GM19351 (cell line): Measurements from ENCODE around the gene CXXC1.
"Not testable (repeated sequence)": the region's sequence is repeated elsewhere in the genome, so short reads cannot be mapped to it uniquely, and the experiment has no call there.

Experiments
- ATAC-seq: cut with Tn5 transposase; IDR thresholded peaks from one replicate; pipeline ENCODE4 v1.9.1; 2021; ENCODE audit warnings: mild to moderate bottlenecking, moderate library complexity; ENCODE audit not compliant: unreplicated experiment

CXXC1 gene

DNA sequence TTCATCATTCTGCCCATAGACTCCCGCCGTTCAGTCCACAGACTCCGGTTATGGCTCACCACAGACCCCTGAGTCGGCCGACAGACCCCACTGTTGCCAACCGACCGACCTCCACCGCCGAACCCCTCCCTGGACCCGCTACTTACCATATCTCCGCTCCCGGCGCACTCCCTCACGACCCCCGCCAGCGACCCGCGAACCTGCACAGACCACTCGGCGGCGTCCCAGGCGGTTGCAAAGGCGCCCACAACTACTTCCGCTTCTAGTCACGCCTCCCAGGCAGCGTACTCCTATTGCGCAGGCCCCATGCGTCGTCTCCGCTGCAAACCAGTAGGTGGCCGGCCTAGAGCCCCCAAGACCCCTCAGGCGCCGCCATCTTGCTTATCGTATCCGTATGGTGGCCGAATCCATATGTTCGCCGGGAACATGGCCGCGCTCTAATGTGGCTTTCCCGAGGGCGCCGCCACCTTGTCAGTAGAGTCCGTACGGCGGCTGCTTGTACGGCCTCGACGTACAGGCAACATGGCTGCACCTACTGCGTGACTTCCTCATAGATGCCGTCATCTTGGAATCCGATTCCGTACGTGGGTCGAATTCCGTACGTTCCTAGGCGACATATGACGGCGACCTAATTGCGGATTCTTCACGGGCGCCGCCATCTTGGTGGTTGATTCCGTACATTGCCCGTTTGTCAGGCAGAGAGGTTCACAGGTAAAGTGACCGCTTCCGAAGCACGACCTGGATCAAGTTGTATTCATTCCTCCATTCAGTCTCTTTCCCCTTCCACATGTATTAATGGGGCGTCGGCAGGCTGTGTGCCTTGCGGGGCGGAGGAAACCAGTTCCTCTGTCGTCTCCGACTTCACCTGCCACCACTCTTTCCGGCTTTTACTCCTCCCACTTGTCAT lies at the start of gene CXXC1:
TSS of gene CXXC1 (minus strand) at position 252 of the 907 bp plus-strand sequence. CDS start at position 149, 103 bp downstream.
- ATAC-seq = peak; percentile 88

DNA sequence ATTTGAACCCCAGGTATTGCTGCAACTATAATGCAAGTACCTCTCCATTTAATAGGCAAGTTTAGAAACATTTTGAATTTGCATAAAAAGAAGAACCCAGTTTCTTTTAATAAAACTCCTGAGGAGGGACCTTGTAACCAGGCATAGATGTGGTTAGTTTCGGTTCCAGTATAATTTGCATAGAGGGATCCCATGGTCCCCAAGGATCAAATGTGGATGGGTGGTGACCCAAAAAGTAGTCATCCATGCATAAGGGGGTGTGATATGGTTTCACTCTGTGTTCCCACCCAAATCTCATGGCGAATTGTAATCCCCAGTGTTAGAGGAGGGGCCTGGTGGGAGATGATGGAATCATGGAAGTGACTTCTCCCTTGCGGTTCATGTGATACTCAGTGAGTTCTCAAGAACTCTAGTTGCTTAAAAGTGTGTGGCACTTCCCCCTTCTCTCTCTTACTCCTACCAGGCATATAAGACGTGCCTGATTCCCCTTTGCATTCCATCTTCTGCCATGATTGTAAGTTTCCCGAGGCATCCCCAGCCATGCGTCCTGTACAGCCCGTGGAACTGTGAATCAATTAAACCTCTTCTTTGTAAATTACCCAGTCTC lies 47.2 kb upstream of the CXXC1 start:
- ATAC-seq = peak; percentile 73

DNA sequence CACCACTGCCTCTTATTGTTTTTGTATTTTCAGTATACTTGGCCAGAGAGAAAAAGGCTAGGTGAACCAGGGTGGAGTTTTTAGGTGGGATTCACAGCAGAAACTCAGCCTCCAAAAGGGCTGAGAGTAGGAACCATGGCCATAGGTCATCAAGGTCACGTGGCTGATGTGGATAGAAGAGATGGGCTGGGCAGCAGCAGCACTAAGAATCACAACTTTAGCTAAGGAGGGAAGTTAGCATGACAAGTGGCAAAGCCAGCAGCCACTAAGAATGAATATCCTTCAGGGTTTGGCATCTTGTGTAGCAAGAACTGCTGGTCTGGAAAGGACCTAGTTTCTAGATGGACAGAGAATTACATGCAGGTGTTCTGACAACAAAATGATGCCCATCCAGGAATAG lies 44.2 kb upstream of the CXXC1 start:
- no peak for ATAC-seq

DNA sequence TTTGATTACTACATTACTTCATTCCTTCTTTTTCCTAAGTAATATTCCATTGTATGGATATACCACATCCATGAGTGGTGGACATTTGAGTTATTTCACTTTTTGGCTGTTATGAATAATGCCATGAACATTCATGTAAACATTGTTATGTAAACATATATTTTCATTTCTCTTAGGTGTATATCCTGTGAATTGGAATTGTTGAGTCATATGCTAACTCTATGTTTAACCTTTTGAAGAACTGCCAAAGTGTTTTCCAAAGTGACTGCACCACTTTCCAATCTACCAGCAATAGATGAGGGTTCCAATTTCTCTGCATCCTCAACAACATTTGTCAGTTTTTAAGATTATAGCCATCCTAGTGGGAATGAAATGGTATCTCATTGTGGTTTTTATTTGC lies 42.7 kb upstream of the CXXC1 start:
- no peak for ATAC-seq

DNA sequence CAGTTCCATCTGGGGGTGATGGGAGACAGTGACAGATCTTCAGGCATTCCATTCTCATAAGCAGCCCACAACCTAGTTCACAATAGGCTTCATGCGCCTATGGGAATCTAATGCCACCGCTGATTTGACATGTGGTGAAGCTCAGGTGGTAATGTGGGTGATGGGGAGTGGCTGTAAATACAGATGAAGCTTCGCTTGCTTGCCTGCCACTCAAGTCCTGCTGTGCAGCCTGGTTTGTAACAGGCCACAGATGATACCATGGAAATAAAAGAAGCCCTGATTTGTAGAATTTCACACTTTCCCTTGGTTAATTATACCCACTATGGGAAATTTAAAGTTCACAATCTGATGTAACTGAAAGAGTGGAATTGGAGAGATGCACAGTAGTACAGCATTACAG lies 40.5 kb upstream of the CXXC1 start:
- no peak for ATAC-seq

DNA sequence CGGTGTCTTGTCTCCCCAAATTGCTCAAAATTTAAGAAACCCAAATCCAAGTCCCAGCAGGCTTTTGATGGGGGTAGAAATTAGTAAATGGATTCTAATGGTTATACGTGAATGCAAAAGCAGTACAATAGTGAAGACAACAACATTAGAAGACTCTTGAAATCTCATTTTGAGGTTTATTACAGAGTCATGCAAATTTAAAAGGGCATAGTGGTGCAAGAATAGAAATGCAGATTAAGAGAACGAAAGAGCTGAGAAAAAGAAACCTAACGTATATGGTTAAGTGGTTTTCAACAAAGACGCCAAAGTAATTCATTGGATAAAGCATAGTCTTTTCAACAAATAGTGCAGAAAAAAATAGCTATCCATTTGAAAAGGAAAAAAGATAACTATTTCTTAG lies 33.2 kb upstream of the CXXC1 start:
- peak; percentile 81 for ATAC-seq

DNA sequence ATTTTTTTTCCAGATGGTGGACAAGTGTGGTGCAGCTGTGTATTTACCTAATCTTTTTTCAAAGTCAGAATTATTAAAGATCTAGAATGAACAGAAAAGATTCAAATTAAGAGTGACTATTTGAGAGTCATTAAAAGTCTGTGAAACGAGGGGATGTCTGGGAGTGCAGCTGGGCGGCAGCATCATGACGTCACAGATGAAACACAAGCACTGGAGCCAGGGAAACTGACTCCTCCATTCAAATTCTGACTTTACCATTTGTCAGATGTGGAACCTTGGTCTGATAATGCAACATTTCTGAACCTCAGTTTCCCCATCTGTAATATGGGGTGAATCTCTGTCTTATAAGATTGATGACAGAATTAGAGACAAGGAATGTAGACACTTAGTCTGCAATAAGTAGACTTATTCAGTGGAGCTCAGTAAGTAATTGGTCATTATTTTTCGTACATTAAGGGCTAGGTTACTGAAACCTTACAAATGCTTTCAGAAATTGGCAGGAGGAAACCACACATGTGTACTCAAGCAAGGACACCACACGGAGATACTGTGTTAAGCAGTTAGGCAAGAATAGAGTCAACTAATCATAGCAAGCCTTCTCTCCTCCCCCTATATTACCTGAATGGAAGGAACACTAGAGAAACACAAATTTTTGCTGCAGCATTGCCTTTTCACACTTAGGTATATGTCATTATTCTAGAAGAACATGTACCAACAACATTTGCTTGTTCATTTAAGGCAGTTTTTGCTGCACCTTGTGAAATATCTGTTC lies 27.8 kb upstream of the CXXC1 start:
- peak; percentile 74 for ATAC-seq

DNA sequence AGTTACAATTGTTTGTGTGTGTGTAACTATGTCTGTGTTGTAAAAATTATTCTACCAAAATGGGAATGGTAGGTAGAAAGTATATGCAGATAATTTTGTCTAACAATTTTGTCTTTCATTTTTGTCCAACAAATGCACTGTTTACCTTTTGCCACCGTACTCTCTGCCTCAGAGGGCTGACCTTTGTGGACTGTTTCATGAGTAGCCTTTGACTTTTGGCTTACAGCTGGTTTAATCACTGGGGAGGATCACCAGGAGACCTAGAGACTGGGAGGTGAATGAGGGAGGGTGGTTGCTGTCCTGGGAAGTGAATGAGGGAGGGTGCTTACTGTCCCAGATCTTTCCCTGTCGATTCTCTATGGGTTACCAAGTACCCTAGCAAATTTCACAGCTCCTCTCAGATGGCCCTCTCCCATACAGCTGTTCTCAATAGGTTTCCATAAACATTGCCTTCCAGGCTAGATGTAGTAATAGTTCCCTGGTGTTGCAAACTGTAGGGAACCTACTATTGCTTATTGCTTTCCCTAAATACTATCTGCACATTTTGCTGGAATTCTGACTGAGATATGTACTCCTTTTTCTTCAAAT lies 26.5 kb upstream of the CXXC1 start:
- no peak for ATAC-seq

DNA sequence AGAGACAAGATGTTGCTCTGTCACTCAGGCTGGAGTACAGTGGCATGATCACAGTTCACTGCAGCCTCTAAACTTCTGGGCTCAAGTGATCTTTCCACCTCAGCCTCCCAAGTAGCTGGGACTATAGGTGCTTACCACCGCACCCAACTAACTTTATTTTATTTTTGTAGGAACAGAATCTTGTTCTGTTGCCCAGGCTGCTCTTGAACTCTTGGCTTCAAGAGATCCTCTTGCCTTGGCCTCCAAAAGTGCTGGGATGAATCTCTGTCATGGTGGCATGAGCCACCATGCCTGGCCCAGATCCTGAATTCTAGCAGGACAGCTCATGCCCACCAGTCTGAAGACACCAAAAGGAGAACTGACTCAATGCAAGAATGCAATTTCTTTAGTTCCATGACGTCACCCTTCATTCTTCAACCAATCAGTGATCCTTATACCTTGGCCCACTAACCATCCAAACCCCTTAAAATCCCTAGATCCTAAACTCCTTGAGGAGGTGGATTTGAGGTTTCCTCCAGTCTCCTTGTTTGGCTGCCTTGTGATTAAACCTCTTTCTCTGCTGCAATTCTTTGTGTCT lies 25.6 kb upstream of the CXXC1 start:
- peak; percentile 27 for ATAC-seq

DNA sequence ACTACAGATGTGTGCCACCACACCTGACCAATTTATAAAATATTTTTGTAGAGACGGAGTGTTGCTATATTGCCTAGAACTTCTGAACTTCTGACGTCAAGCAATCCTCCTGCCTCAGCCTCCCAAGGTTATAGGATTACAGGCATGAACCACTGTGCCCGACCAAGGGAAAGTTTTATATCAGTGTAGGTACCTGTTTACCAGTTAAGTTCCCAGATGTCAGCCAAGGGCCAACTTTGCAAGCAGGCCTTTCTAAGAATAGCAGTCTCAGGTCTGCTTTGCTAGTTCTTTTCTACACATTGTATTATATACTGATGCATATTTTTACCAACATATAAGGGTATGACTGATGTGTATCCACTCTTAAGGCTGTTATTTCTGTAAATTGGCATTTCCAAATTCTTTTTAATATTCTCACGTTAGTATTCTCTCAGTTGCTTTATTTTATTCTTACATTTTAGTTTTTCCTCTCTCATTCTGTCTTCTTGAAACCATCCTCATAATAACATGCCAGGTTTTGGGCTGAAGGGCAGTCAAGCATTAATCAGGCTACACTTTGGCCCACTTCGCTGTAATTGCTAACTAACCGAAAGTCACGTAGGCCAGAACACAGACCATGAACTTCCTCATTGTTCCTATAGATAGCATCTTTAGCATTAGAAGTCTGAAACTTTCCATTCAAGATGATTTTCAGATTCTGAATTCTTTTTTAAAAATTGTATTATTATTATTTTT lies 25.0 kb upstream of the CXXC1 start:
- peak; percentile 57 for ATAC-seq

DNA sequence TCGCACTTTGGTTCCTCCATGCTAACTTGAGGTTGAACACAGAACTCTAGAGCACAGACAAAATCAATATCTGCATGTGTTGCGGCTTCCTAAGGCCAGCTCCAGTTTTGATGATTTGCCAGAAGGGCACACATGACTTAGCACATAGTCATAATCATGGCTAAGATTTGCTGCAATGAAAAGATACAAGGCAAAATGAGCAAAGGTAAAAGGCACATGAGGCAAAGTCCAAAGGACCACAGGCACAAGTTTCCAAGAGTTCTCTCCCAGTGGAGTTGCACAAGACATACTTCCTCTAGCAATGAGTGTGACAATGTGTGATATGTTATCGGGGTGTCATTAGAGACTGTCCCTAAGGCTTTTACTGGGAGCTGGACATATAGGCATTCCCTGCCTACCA lies 24.2 kb upstream of the CXXC1 start:
- no peak for ATAC-seq

DNA sequence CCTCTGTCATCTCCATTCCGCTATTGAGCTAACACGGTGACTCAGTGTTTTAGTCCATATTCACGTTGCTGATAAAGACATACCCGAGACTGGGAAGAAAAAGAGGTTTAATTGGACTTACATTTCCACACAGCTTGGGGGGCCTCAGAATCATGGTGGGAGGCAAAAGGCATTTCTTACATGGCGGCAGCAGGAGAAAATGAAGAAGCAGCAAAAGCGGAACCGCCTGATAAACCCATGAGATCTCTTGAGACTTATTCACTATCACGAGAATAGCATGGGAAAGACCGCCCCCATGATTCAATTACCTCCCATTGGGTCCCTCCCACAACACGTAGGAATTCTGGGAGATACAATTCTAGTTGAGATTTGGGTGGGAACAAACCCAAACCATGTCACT lies 22.6 kb upstream of the CXXC1 start:
- no peak for ATAC-seq

DNA sequence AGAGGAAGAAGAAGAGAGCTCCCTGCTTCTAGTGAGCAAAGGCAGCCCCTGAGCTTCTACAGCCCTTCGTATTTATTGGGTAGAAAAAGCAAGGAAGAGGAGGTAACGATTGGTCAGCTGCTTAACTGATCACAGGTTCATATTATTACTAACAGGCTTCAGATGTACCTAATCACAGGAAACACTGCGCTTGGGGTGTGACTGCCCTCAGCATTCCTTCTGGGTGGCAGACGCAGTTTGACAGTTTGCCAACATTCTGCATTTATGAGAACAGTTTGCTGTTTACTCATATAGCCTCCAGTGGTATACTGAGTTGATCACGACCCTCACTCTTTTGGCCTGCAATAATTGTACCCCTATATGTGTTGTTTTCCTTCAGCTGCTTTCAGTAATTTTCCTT lies 21.4 kb upstream of the CXXC1 start:
- not testable (repeated sequence) for ATAC-seq

DNA sequence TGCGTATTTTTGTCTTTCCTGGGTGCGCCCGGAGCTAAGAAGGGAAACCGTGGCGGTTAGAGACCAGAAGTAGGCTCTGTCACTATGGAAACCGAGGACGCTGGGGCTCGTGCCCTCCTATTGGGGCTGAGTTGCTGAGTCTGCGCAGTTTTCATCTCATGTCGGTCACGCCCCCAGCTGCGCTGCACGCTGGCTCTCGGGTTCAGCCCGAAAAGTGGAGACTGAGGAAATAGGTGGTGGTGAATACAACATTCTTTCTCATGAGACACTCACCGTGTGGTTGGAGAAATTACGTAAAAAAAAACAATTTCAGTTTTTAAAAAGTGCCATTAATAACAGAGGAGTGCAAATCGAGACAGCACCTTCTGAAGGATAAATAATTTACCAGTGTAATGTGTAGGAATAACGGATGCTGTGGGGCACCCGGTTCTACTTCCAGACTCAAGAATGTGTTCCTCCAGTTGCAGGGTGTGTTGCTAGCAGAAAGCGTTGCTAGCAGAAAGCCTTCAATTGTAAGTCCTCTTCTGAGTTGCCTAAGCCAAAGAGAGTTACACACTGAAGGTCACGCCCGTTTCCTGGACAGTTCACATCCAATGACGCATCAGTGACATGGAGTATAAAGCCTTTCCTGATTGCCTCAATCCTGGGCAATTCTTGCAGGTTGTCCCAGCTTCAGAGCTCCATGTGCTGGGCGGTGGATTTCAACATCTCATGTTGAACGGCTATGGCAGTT lies 20.4 kb upstream of the CXXC1 start:
- peak; percentile 88 for ATAC-seq

DNA sequence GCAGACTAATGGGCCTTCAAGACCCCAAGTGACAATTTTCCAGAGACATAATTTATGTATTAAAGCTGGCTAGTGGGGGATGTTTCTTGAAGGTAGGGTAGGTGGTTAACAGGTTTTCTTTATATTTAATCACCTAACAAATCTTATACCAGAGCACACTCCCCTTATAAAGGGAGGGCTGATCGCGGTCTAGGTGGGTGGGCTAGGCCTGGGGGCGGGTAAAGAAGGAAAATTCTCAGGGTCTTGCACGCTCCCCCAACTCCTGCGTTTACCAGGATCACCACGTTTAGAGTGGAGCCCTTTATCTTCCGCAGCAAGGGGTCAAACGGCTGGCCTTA lies 19.9 kb upstream of the CXXC1 start:
- ATAC-seq = peak; percentile 14

DNA sequence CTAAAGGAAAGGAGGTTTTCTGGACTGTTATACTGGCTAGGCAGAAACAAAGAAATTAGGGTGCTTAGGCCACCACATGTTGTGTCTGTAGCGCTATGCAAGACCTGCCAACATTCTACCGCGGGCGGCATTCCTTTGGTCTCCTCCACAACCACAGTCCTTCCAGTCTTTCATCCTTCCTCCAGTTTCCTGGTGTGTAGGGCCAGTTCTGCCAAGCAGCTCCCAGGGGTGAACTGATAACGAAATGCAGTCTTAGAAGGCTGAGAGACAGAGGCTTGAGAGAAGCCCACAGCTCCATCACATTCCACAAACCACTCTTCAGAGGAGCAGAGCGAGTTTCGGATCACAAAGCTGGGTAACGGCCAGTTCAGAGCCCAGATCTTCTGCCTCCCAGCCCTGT lies 19.5 kb upstream of the CXXC1 start:
- no peak for ATAC-seq

DNA sequence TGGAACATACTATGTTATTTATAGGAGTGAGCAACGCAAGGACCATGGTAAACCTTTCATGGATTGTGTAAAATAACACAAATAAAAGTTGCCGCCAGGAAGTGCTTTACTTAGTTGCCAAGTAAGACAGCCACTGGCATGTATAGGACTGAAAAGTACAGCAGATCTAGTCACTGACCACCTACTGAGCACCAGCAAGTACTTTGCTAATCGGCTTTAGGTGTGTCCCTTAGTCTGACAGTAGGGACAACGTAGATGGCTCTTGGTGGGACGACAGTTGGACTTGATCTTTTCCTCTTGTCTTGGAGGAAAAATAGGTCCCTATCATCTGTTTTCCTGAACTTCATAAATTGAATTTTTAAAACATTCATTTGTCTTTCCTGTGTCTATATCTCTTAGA lies 13.6 kb upstream of the CXXC1 start:
- no peak for ATAC-seq

DNA sequence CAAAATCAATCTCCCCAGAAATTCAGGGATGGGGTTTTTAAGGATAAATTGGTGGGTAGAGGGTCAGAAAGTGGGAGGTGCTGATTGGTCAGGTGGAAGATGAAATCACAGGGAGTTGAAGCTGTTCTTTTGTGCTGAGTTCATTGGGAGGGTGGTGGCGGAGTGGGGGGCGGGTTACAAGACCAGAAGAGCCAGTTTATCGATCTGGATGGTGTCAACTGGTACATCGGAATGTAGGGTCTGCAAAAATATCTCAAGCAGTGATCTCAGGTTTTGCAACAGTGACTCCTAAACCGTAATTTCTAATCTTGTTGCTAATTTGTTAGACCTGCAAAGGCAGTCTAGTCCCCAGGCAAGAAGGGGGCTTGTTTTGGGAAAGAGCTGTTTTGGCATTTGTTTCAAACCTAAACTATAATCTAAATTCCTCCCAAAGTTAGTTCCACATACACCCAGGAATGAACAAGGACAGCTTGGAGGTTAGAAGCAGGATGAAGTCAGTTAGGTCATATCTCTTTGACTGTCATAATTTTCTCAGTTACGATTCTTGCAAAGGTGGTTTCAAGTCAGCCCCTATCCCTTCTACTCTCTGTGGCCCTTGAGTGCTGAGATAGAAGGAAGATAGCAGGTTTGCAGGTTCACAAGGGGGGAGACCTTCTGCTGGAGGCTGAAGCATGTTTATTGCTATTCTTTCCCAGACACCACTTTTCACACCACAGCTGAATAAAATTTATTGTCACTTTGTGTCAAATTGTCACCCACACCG lies 12.3 kb upstream of the CXXC1 start:
- ATAC-seq = no peak
